Activated T-cell treated with anti-CD3 and anti-CD28 coated beads for 1 hour (primary cell): ENCODE results near the gene APLP1.
"Not testable (repeated sequence)": the region's sequence is repeated elsewhere in the genome, so short reads cannot be mapped to it uniquely, and the experiment has no call there.

Experiments
- DNase-seq: peaks from one replicate; pipeline ENCODE4 v3.0.0-alpha.2; 2020; ENCODE audit warnings: low read depth

APLP1 gene

GRCh38 chr19:35868172-35868822, at the start of gene APLP1:
Gene APLP1, plus strand, starts transcription at chr19:35868574. Its CDS starts 63 bp downstream, at chr19:35868637.
- DNase-seq, result peak; percentile 48

- DNase-seq, result no peak
These were observed 45.8 kb upstream of the APLP1 start for GRCh38 chr19:35822579-35822978.

- no peak for DNase-seq
These were observed 44.2 kb upstream of the APLP1 start for GRCh38 chr19:35824150-35824549.

- DNase-seq, result peak; percentile 47
These were observed 39.6 kb upstream of the APLP1 start for GRCh38 chr19:35828692-35829301.

GRCh38 chr19:35830986-35831385, 37.4 kb upstream of the APLP1 start:
- DNase-seq, result no peak

- no peak for DNase-seq
These were observed 36.3 kb upstream of the APLP1 start for GRCh38 chr19:35832054-35832453.

- no peak for DNase-seq
These were observed 34.4 kb upstream of the APLP1 start for GRCh38 chr19:35833972-35834371.

GRCh38 chr19:35836096-35836495, 32.3 kb upstream of the APLP1 start:
- DNase-seq, result not testable (repeated sequence)

- no peak for DNase-seq
These were observed 26.3 kb upstream of the APLP1 start for GRCh38 chr19:35841961-35842595.

- no peak for DNase-seq
These were observed 25.6 kb upstream of the APLP1 start for GRCh38 chr19:35842666-35843272.

- DNase-seq, result no peak
These were observed 24.5 kb upstream of the APLP1 start for GRCh38 chr19:35843676-35844481.

- no peak for DNase-seq
These were observed 23.7 kb upstream of the APLP1 start for GRCh38 chr19:35844482-35845214.

- DNase-seq, result no peak
These were observed 22.9 kb upstream of the APLP1 start for GRCh38 chr19:35845215-35846037.

- DNase-seq, result no peak
These were observed 22.2 kb upstream of the APLP1 start for GRCh38 chr19:35846038-35846668.

GRCh38 chr19:35847911-35848310, 20.5 kb upstream of the APLP1 start:
- DNase-seq, result no peak

- no peak for DNase-seq
These were observed 19.9 kb upstream of the APLP1 start for GRCh38 chr19:35848486-35848885.

GRCh38 chr19:35848919-35849505, 19.4 kb upstream of the APLP1 start:
- DNase-seq, result no peak

- DNase-seq, result no peak
These were observed 17.0 kb upstream of the APLP1 start for GRCh38 chr19:35851213-35852028.
